ENCODE data around the gene CAMSAP2.
A peak's percentile ranks its signal among the peaks of the same experiment; 100 is the strongest.

The CAMSAP2 gene

DNA sequence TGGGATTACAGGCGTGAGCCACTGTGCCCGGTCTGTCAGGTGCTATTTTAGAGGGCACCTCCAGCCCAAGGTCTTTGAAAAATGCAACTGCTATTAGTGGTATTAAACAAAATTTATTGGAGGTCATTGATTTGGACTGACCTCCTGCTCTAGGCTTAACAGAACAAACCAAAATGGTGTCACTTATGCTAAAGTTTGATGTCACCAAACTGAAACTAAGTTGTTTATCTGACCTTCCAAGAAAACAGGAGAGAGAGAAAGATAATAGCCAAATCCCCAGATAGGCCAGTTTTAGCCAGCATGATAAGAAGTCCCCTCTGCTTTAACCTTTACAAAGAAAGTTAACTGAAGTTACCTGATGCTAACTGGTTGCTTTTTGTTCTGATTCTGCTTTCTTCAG lies 147.9 kb downstream of the CAMSAP2 start:
- H3K4me3 ChIP-seq (ENCODE audit: low read depth in 1 of 2, low read length in 2 of 2): no peak overlapping the region
- no peaks in the 10 kb centered on the region for H3K36me3 ChIP-seq (ENCODE audit: control insufficient read depth in 1 of 2, insufficient read depth in 2 of 2, low read length in 2 of 2)
- no peaks in the 10 kb centered on the region for H3K9me3 ChIP-seq (ENCODE audit: control insufficient read depth in 1 of 2, low read length in 2 of 2)
- H3K27me3 ChIP-seq (ENCODE audit: low read depth, low read length): no peaks in the 10 kb centered on the region
- no peak overlapping the region for H3K27ac ChIP-seq (ENCODE audit: low read length)
- H3K4me1 ChIP-seq (ENCODE audit: control insufficient read depth in 1 of 2, insufficient read depth in 2 of 2, low read length in 2 of 2): peaks cover 0 to 15% of the 10 kb centered on the region in 2 donors

DNA sequence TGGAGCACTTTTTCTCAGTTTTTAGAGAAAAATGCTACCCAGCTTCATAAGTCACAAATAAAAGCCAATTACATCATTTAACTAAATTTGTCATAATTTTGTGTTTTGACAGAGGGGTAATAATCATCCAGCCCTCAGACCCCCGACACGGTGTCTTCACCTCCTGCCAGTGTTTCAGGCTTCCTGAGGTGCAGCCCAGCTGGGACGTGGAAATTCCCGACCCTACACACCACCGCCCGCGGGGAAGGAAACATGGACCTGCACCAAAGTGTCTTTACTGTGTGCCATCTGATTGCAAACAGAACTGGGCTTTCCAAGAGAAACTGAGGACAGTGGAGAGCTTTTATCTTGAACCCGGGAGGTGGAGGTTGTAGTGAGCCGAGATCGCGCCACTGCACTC lies 148.3 kb downstream of the CAMSAP2 start:
- Histone ChIP-seq H3K36me3 (ENCODE audit: control insufficient read depth in 1 of 2, insufficient read depth in 2 of 2, low read length in 2 of 2) (no peaks in the 10 kb centered on the region), H3K27me3 (ENCODE audit: low read depth, low read length) (no peaks in the 10 kb centered on the region), H3K27ac (ENCODE audit: low read length) (no peak overlapping the region), H3K4me1 (ENCODE audit: control insufficient read depth in 1 of 2, insufficient read depth in 2 of 2, low read length in 2 of 2) (peaks cover 0 to 19% of the 10 kb centered on the region in 2 donors), H3K9me3 (ENCODE audit: control insufficient read depth in 1 of 2, low read length in 2 of 2) (no peaks in the 10 kb centered on the region), H3K4me3 (ENCODE audit: low read depth in 1 of 2, low read length in 2 of 2) (no peak overlapping the region)

DNA sequence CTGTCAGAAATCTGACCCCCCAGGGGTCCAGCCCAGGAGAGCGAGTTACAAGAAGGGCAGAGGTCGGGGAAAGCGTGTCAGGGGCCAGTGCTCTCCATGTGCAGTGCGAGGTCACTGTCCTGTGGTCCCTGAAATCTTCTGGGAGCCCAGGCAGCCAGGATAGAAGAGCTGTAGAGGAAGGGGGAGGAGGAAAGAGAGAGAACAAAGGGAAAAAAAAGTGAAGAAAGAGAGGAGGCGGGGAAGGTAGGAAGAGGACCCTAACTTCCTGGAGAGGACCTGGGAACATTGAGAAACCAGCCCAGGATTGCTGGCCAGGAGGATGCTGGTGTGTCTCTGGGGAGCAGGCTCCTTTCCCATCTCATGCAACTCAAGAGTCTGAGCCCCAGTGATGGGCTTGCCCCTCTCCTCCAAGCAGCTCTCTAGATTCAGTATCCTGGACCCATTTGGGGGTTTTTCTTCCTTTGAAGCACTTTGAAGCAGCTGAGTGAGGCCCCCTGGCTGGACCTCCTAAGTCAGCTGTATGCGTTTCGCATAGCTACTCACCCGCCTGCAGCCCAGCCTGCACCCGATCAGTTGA lies 149.2 kb downstream of the CAMSAP2 start:
- no peak overlapping the region for H3K4me3 ChIP-seq (ENCODE audit: low read depth in 1 of 2, low read length in 2 of 2)
- H3K4me1 ChIP-seq (ENCODE audit: control insufficient read depth in 1 of 2, insufficient read depth in 2 of 2, low read length in 2 of 2): peaks cover 0 to 19% of the 10 kb centered on the region in 2 donors
- H3K27ac ChIP-seq (ENCODE audit: low read length): no peak overlapping the region
- no peaks in the 10 kb centered on the region for H3K27me3 ChIP-seq (ENCODE audit: low read depth, low read length)
- H3K9me3 ChIP-seq (ENCODE audit: control insufficient read depth in 1 of 2, low read length in 2 of 2): no peaks in the 10 kb centered on the region
- H3K36me3 ChIP-seq (ENCODE audit: control insufficient read depth in 1 of 2, insufficient read depth in 2 of 2, low read length in 2 of 2): no peaks in the 10 kb centered on the region

DNA sequence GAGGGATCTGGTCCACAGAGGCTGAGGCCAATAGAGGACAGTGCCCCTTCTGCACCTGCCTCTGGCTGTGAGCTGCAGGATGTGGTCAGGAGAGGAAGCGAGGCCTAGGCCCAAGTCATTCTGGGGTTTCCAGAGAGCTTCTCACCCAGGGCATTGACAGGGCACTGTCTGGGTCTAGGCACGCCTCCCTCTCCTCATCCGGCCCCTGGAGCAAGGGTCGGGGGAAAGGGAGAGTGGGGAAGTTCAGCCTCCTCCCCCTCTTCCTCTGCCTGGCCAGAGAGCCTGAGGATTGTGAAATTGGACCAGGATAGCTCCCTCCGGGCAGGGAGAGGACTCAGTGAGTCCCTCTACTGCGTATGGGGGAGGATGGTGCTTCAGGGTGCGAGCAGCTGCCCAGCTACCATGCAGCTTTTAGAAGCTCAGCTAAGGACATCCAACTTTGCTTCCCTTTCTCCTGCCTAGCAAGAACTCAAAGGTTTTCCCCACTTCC lies 149.7 kb downstream of the CAMSAP2 start:
- peaks cover 0 to 19% of the 10 kb centered on the region in 2 donors for H3K4me1 ChIP-seq (ENCODE audit: control insufficient read depth in 1 of 2, insufficient read depth in 2 of 2, low read length in 2 of 2)
- H3K27ac ChIP-seq (ENCODE audit: low read length): no peak overlapping the region

DNA sequence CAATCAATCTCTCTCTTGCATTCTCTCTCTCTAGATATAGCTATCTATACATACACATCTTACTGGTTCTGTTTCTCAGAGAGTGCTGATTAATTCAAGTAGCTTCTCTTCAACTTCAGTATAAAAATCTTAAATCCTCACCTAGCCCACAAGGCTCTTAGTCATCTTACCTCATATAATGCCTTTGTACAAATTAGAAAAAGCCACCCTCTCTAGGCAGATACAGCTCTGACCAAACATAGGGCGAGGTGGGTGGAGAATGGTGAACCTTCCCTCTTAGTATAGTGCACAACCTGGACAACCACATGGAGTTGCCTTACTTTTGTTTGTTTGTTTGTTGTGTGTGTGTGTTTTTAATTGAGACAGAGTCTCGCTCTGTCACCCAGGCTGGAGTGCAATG lies 150.9 kb downstream of the CAMSAP2 start:
- Histone ChIP-seq H3K4me3 (ENCODE audit: low read depth in 1 of 2, low read length in 2 of 2) (no peak overlapping the region), H3K27me3 (ENCODE audit: low read depth, low read length) (no peaks in the 10 kb centered on the region), H3K9me3 (ENCODE audit: control insufficient read depth in 1 of 2, low read length in 2 of 2) (no peaks in the 10 kb centered on the region), H3K36me3 (ENCODE audit: control insufficient read depth in 1 of 2, insufficient read depth in 2 of 2, low read length in 2 of 2) (no peaks in the 10 kb centered on the region), H3K4me1 (ENCODE audit: control insufficient read depth in 1 of 2, insufficient read depth in 2 of 2, low read length in 2 of 2) (peaks cover 0 to 19% of the 10 kb centered on the region in 2 donors), H3K27ac (ENCODE audit: low read length) (no peak overlapping the region)

More for the DNA sequence above, 149.7 kb downstream of the CAMSAP2 start:
- no peaks in the 10 kb centered on the region for H3K27me3 ChIP-seq (ENCODE audit: low read depth, low read length)
- H3K36me3 ChIP-seq (ENCODE audit: control insufficient read depth in 1 of 2, insufficient read depth in 2 of 2, low read length in 2 of 2): no peaks in the 10 kb centered on the region
- H3K4me3 ChIP-seq (ENCODE audit: low read depth in 1 of 2, low read length in 2 of 2): no peak overlapping the region
- no peaks in the 10 kb centered on the region for H3K9me3 ChIP-seq (ENCODE audit: control insufficient read depth in 1 of 2, low read length in 2 of 2)

DNA sequence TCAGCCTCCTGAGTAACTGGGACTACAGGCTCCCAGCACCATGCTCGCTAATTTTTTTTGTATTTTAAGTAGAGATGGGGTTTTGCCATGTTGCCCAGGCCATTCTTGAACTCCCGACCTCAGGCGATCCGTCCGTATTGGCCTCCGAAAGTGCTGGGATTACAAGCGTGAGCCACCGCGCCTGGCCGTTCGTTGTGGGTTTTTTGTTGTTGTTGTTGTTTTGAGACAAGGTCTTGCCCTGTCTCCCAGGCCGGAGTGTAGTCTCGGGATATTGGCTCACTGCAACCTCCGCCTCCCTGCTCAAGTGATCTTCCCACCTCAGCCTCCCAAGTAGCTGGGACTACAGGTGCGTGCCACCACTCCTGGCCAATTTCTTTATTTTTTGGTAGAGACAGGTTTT lies 151.3 kb downstream of the CAMSAP2 start:
- Histone ChIP-seq H3K36me3 (ENCODE audit: control insufficient read depth in 1 of 2, insufficient read depth in 2 of 2, low read length in 2 of 2) (no peaks in the 10 kb centered on the region), H3K4me3 (ENCODE audit: low read depth in 1 of 2, low read length in 2 of 2) (no peak overlapping the region), H3K27me3 (ENCODE audit: low read depth, low read length) (no peaks in the 10 kb centered on the region), H3K4me1 (ENCODE audit: control insufficient read depth in 1 of 2, insufficient read depth in 2 of 2, low read length in 2 of 2) (peaks cover 0 to 19% of the 10 kb centered on the region in 2 donors), H3K27ac (ENCODE audit: low read length) (no peak overlapping the region), H3K9me3 (ENCODE audit: control insufficient read depth in 1 of 2, low read length in 2 of 2) (no peaks in the 10 kb centered on the region)

DNA sequence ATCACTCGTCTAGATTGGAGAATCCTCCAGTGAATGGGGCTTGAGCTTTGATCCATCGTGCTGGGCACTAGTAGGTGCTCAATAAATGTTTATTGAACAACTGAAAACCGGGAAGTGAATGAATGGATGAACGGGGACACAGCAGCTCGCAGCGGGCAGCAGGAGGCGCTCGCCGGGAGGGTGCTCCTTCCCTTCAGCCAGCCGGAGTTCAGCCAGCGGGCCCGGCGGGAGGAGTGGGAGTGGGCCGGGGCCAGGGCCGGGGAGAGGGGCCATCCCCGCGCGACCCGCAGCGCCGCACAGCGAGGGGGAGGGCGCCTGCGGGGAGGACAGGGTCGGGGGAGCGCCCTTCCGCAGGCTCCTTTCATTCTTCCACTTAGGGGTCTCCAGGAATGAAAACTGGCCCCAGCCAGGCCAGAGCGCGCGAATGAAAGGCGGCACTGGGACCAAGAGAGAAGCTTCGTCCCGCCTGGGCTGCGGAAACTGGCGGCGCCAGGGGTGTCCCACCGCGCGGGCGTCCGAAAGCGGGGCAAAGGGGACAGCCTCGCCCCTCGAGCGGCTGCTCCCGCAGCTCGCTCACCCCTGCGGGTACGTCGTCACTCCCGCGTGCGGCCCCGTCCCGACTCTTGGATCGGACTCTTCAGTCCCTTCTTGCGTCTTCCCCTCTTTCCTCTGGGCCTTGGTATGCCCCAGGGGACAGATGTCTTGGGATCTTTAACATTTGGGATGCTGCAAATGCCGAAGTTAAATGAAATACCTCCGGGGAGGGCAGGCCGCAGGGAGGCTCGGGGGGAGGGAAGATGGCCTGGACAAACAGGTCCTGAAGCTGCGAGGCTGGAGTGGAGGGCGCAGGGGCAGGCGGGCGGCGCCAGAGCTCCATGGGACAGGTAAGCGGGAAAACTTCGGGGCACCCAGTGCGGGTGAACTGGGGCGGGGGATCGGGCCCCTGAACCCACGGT lies 152.4 kb downstream of the CAMSAP2 start:
- Histone ChIP-seq H3K4me1 (ENCODE audit: control insufficient read depth in 1 of 2, insufficient read depth in 2 of 2, low read length in 2 of 2) (peaks cover 0 to 19% of the 10 kb centered on the region in 2 donors), H3K27ac (ENCODE audit: low read length) (peak overlapping the region; percentile 39), H3K4me3 (ENCODE audit: low read depth in 1 of 2, low read length in 2 of 2) (peak overlapping the region; percentile 60 to 64), H3K36me3 (ENCODE audit: control insufficient read depth in 1 of 2, insufficient read depth in 2 of 2, low read length in 2 of 2) (no peaks in the 10 kb centered on the region), H3K27me3 (ENCODE audit: low read depth, low read length) (no peaks in the 10 kb centered on the region), H3K9me3 (ENCODE audit: control insufficient read depth in 1 of 2, low read length in 2 of 2) (no peaks in the 10 kb centered on the region)

DNA sequence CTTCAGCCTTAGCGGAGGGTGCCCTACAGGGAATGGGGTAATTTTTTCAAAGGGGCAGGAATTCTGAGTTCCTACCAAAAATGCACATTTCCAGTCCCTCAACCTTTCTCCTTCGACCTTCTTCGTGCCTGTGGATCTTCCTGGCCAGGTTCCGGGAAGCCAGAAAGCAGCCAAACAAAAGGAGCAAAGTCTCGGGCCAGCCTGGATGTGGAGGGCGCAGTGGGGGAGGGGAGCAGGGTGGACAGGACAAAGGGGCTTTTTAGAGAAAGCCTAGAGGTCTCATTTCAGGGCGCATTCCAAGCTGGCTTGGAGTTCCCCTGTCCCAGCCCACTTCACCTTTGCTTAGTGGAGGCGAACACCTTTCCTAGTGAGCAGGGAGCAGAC lies 153.1 kb downstream of the CAMSAP2 start:
- H3K36me3 ChIP-seq (ENCODE audit: control insufficient read depth in 1 of 2, insufficient read depth in 2 of 2, low read length in 2 of 2): no peaks in the 10 kb centered on the region
- H3K27ac ChIP-seq (ENCODE audit: low read length): peak overlapping the region; percentile 39
- H3K9me3 ChIP-seq (ENCODE audit: control insufficient read depth in 1 of 2, low read length in 2 of 2): no peaks in the 10 kb centered on the region
- H3K27me3 ChIP-seq (ENCODE audit: low read depth, low read length): no peaks in the 10 kb centered on the region
- peak overlapping the region; percentile 60 to 64 for H3K4me3 ChIP-seq (ENCODE audit: low read depth in 1 of 2, low read length in 2 of 2)
- H3K4me1 ChIP-seq (ENCODE audit: control insufficient read depth in 1 of 2, insufficient read depth in 2 of 2, low read length in 2 of 2): peaks cover 0 to 19% of the 10 kb centered on the region in 2 donors

DNA sequence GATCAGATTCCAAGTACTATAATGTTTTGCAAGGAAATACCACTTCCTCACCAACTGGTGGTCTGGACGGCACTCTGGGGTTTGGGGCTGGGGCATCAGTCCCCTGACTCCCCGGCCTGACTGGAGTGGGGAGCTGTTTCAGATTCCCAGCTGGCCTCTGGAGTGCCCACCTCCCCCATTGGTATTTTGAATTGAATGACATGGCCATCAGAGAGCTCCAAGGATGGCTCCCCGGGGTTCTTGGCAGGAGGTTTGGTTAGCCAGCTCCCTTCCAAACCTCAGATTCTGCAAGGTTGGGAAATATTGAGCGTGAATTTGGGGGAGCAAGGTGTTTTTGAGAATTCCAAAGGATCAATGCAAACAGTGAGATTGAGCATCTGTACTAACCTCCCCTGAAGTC lies 153.9 kb downstream of the CAMSAP2 start:
- H3K9me3 ChIP-seq (ENCODE audit: control insufficient read depth in 1 of 2, low read length in 2 of 2): no peaks in the 10 kb centered on the region
- H3K27me3 ChIP-seq (ENCODE audit: low read depth, low read length): no peaks in the 10 kb centered on the region
- H3K4me1 ChIP-seq (ENCODE audit: control insufficient read depth in 1 of 2, insufficient read depth in 2 of 2, low read length in 2 of 2): peaks cover 0 to 19% of the 10 kb centered on the region in 2 donors
- H3K27ac ChIP-seq (ENCODE audit: low read length): no peak overlapping the region
- H3K4me3 ChIP-seq (ENCODE audit: low read depth in 1 of 2, low read length in 2 of 2): no peak overlapping the region
- no peaks in the 10 kb centered on the region for H3K36me3 ChIP-seq (ENCODE audit: control insufficient read depth in 1 of 2, insufficient read depth in 2 of 2, low read length in 2 of 2)

DNA sequence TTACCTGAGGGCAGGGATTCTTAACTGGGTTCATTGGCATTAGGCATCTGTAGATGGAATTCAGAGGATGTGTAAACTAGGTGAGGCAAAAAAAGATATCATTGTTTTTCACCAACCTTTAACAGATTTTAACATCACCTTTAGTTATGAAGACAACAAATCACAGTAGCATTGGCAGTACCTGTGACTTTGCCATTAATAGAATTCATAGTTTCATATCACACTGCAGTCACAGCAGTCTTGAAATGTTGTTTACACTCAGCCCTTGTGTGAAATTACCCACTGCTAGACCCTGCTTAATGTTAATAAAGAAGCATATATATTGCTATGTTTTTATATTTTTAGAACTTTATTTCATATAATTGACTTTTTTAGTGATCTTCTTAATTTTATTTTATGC lies 154.3 kb downstream of the CAMSAP2 start:
- peaks cover 0 to 16% of the 10 kb centered on the region in 2 donors for H3K4me1 ChIP-seq (ENCODE audit: control insufficient read depth in 1 of 2, insufficient read depth in 2 of 2, low read length in 2 of 2)
- no peaks in the 10 kb centered on the region for H3K27me3 ChIP-seq (ENCODE audit: low read depth, low read length)
- no peak overlapping the region for H3K4me3 ChIP-seq (ENCODE audit: low read depth in 1 of 2, low read length in 2 of 2)
- H3K36me3 ChIP-seq (ENCODE audit: control insufficient read depth in 1 of 2, insufficient read depth in 2 of 2, low read length in 2 of 2): no peaks in the 10 kb centered on the region
- H3K27ac ChIP-seq (ENCODE audit: low read length): peak overlapping the region; percentile 93
- H3K9me3 ChIP-seq (ENCODE audit: control insufficient read depth in 1 of 2, low read length in 2 of 2): no peaks in the 10 kb centered on the region

DNA sequence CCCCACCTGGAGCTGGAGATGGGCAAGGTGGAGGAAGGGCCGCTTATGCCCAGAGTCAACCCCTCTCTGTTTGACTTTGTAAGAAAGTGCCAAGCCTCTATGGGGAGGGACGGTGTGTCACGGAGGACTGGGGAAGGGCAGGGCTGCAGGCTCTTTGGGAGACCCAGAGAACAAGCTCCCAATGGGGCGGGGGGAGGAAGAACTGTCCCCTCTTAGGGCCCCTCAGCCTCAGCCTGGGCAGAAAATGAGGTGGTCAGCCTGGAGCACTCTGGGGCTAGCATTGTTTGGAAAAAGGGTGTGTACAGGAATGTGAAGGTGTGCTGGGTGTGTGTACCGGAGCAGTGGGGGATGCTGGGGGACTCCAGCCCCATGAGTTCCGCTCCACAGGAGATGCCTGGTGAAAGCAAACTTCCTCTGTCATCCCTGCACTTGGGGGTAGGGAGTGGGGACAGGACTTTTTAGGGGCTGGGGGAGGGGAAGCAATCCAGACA lies 154.8 kb downstream of the CAMSAP2 start:
- H3K27me3 ChIP-seq (ENCODE audit: low read depth, low read length): no peaks in the 10 kb centered on the region
- no peak overlapping the region for H3K4me3 ChIP-seq (ENCODE audit: low read depth in 1 of 2, low read length in 2 of 2)
- H3K36me3 ChIP-seq (ENCODE audit: control insufficient read depth in 1 of 2, insufficient read depth in 2 of 2, low read length in 2 of 2): no peaks in the 10 kb centered on the region
- no peaks in the 10 kb centered on the region for H3K9me3 ChIP-seq (ENCODE audit: control insufficient read depth in 1 of 2, low read length in 2 of 2)
- peaks cover 0 to 11% of the 10 kb centered on the region in 2 donors for H3K4me1 ChIP-seq (ENCODE audit: control insufficient read depth in 1 of 2, insufficient read depth in 2 of 2, low read length in 2 of 2)
- peak overlapping the region; percentile 93 for H3K27ac ChIP-seq (ENCODE audit: low read length)
